H1 (cell line): ENCODE results near the gene NUMB.

Experiments
- EZH2 ChIP-seq: fragments of 200-600 bp; sonication (generic); IDR thresholded peaks from 2 replicates; pipeline ENCODE4 v1.7.1; 2012; ENCODE audit warnings: low read depth, mild to moderate bottlenecking, moderate library complexity, low read length, inconsistent platforms; ENCODE audit not compliant: severe bottlenecking
- POLR2A ChIP-seq, 2 experiments: IDR thresholded peaks; 1 replicate in 1 of 2; 2 replicates in 1 of 2; pipeline ENCODE4 v1.6.1; 2011; ENCODE audit warnings: low read depth in 2 of 2, low read length in 2 of 2, mild to moderate bottlenecking in 2 of 2; ENCODE audit errors: control extremely low read depth in 1 of 2
- TF ChIP-seq, protein P1 (sequence below), 3 experiments: IDR thresholded peaks; 1 replicate in 2 of 3; 2 replicates in 1 of 3; pipeline versions ENCODE4 v1.5.1 to v1.6.1; 2011; ENCODE audit warnings: low read length in 3 of 3, mild to moderate bottlenecking in 3 of 3, inconsistent platforms in 2 of 3, low read depth in 1 of 3, moderate library complexity in 1 of 3; ENCODE audit not compliant: insufficient read depth in 1 of 3; ENCODE audit errors: control extremely low read depth in 1 of 3

GRCh38 chr14:73386342-73386741 is 72.0 kb downstream of the NUMB start:
- TF ChIP-seq, protein P1, sequence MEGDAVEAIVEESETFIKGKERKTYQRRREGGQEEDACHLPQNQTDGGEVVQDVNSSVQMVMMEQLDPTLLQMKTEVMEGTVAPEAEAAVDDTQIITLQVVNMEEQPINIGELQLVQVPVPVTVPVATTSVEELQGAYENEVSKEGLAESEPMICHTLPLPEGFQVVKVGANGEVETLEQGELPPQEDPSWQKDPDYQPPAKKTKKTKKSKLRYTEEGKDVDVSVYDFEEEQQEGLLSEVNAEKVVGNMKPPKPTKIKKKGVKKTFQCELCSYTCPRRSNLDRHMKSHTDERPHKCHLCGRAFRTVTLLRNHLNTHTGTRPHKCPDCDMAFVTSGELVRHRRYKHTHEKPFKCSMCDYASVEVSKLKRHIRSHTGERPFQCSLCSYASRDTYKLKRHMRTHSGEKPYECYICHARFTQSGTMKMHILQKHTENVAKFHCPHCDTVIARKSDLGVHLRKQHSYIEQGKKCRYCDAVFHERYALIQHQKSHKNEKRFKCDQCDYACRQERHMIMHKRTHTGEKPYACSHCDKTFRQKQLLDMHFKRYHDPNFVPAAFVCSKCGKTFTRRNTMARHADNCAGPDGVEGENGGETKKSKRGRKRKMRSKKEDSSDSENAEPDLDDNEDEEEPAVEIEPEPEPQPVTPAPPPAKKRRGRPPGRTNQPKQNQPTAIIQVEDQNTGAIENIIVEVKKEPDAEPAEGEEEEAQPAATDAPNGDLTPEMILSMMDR (IDR thresholded peaks at IDR 0.05; ENCODE audit: control extremely low read depth in 1 of 3, insufficient read depth in 1 of 3, low read depth in 1 of 3, low read length in 3 of 3) = no peak
- no peak for TF ChIP-seq EZH2
- TF ChIP-seq POLR2A (IDR thresholded peaks at IDR 0.05; ENCODE audit: control extremely low read depth in 1 of 2, low read depth in 2 of 2, low read length in 2 of 2) = no peak
